HepG2 (cell line): ENCODE measurements around the gene PTPN13. TPM values are rescaled to one million over a fixed set of nuclear protein-coding genes. Genes with fewer than 3 reads are reported as not detected.

ENCODE experiments used
- ATAC-seq: fragments of 200-7000 bp; cut with Tn5 transposase; 3 replicates; pipeline ENCODE4 v1.9.1; 2020; ENCODE audit warnings: mild to moderate bottlenecking, moderate library complexity
- BruUV-seq: library from RNA; stranded (reverse); fragments of 400-500 nt; replicated peaks from 2 replicates; lab custom pipeline; 2021; lab: Mats Ljungman, UMichigan
- CTCF ChIA-PET: fragments of 300-600 bp; formaldehyde crosslinking; extraction: SDS; loops from one replicate; lab custom pipeline; 2021; ENCODE audit warnings: low total read pairs, inconsistent platforms, low intra/inter-chr PET ratio; lab: Yijun Ruan, JAX
- POLR2A ChIA-PET: fragments of 350-600 bp; sonication (Branson Sonifier 250); formaldehyde crosslinking; loops from one replicate; lab custom pipeline; 2020; ENCODE audit warnings: antibody characterized with exemption, inconsistent platforms; lab: Yijun Ruan, JAX
- DNase-seq: peaks from one replicate; pipeline ENCODE4 v3.0.0-alpha.2; 2015; ENCODE audit warnings: low spot score
- FAIRE-seq: peaks from 3 replicates; lab custom pipeline; 2011; peaks lifted over from hg19 to GRCh38; lab: Jason Lieb, UNC
- H2AFZ ChIP-seq: one replicate; pipeline ENCODE4 v1.6.1; 2011; ENCODE audit warnings: low read length, inconsistent platforms
- H3K27ac ChIP-seq: fragments of 300-600 bp; 3 replicates; pipeline ENCODE4 v1.8.0; 2011; ENCODE audit warnings: mixed run types, mild to moderate bottlenecking, mixed read lengths, low read length, inconsistent platforms; ENCODE audit not compliant: insufficient read depth; ENCODE audit errors: extremely low read length
- H3K27me3 ChIP-seq, 2 experiments: fragments of 200-600 bp in 1 of 2; 2 replicates in 1 of 2; 3 replicates in 1 of 2; pipeline versions ENCODE4 v1.6.0 to v1.8.0; 2011; ENCODE audit warnings: low read length in 2 of 2, mild to moderate bottlenecking in 2 of 2, moderate library complexity in 2 of 2, inconsistent platforms in 1 of 2; ENCODE audit not compliant: insufficient read depth in 2 of 2, control insufficient read depth in 1 of 2
- H3K36me3 ChIP-seq, 2 experiments: fragments of 200-600 bp in 1 of 2; replicated peaks in 1 of 2; 2 replicates in 1 of 2; 3 replicates in 1 of 2; pipeline versions ENCODE4 v1.5.1 to v1.8.0; 2011; ENCODE audit warnings: low read length in 2 of 2, inconsistent platforms in 1 of 2; ENCODE audit not compliant: insufficient read depth in 2 of 2, control insufficient read depth in 1 of 2
- H3K4me1 ChIP-seq: 2 replicates; pipeline ENCODE4 v1.5.1; 2012; ENCODE audit warnings: low read length, inconsistent platforms; ENCODE audit not compliant: insufficient read depth
- H3K4me2 ChIP-seq: 2 replicates; pipeline ENCODE4 v1.6.0; 2011; ENCODE audit warnings: low read depth, low read length, inconsistent platforms
- H3K4me3 ChIP-seq, 3 experiments: fragments of 200-600 bp in 1 of 3; sonication (generic), shearing (Covaris generic) in 1 of 3; replicated peaks in 1 of 3; 2 replicates each; pipeline ENCODE4 v1.5.1; 2011 to 2016; ENCODE audit warnings: low read length in 3 of 3, inconsistent platforms in 2 of 3, low read depth in 2 of 3, mild to moderate bottlenecking in 2 of 3, control low read depth in 1 of 3, mixed read lengths in 1 of 3; ENCODE audit not compliant: insufficient read depth in 1 of 3
- H3K79me2 ChIP-seq: one replicate; pipeline ENCODE4 v1.6.1; 2011; ENCODE audit warnings: low read length, inconsistent platforms; ENCODE audit not compliant: insufficient read depth
- H3K9ac ChIP-seq: 2 replicates; pipeline ENCODE4 v1.6.0; 2011; ENCODE audit warnings: mild to moderate bottlenecking, low read depth, low read length, inconsistent platforms; ENCODE audit not compliant: insufficient read depth
- H3K9me3 ChIP-seq: 2 replicates; pipeline ENCODE4 v1.5.1; 2012; ENCODE audit warnings: mild to moderate bottlenecking, low read length
- H4K20me1 ChIP-seq: 2 replicates; pipeline ENCODE4 v1.6.0; 2011; ENCODE audit warnings: inconsistent platforms, mild to moderate bottlenecking, low read length, moderate library complexity; ENCODE audit not compliant: insufficient read depth
- ARNT2 ChIP-seq: sonication (generic); formaldehyde crosslinking; IDR thresholded peaks from 2 replicates; pipeline ENCODE4 v1.8.0; 2022; ENCODE audit warnings: mild to moderate bottlenecking, low read depth, missing genetic modification reagents, moderate library complexity
- CHD4 ChIP-seq: fragments of 200-600 bp; sonication (generic); IDR thresholded peaks from 2 replicates; pipeline ENCODE4 v1.7.0; 2017; ENCODE audit warnings: mild to moderate bottlenecking, low read length, borderline replicate concordance
- GABPB1 ChIP-seq: IDR thresholded peaks from 2 replicates; pipeline ENCODE4 v1.6.1; 2016; ENCODE audit warnings: mild to moderate bottlenecking, missing genetic modification reagents, moderate library complexity, missing compliant biosample characterization
- HBP1 ChIP-seq: IDR thresholded peaks from 2 replicates; pipeline ENCODE4 v1.6.1; 2016; ENCODE audit warnings: low read depth, control low read depth
- HNRNPUL1 ChIP-seq: fragments of 200-400 bp; formaldehyde crosslinking; IDR thresholded peaks from 2 replicates; pipeline ENCODE4 v1.6.1; 2017; ENCODE audit warnings: low read depth, mild to moderate bottlenecking, low read length, moderate library complexity
- KLF6 ChIP-seq: IDR thresholded peaks from 2 replicates; pipeline ENCODE4 v1.8.0; 2016; ENCODE audit warnings: missing biosample characterization, missing genetic modification reagents
- NCOA2 ChIP-seq: sonication (generic); formaldehyde crosslinking; IDR thresholded peaks from 2 replicates; pipeline ENCODE4 v1.8.0; 2022; ENCODE audit warnings: inconsistent platforms
- NR3C1 ChIP-seq: sonication (generic); formaldehyde crosslinking; IDR thresholded peaks from 2 replicates; pipeline ENCODE4 v1.4.0; 2020; ENCODE audit warnings: missing genetic modification reagents
- PCBP2 ChIP-seq: fragments of 200-400 bp; formaldehyde crosslinking; optimal IDR thresholded peaks from 2 replicates; pipeline ENCODE3; 2018; ENCODE audit warnings: low read length, low read depth; ENCODE audit not compliant: poor library complexity, severe bottlenecking
- PHF21A ChIP-seq: sonication (generic); formaldehyde crosslinking; IDR thresholded peaks from 2 replicates; pipeline ENCODE4 v1.5.0; 2020; ENCODE audit warnings: mild to moderate bottlenecking, missing genetic modification reagents
- PRDM15 ChIP-seq: sonication (generic); formaldehyde crosslinking; IDR thresholded peaks from 2 replicates; pipeline ENCODE4 v1.4.0; 2020; ENCODE audit warnings: missing genetic modification reagents
- TCF12 ChIP-seq, 2 experiments: fragments of 450-650 bp in 1 of 2; sonication (generic) in 1 of 2; formaldehyde crosslinking in 1 of 2; IDR thresholded peaks; 2 replicates each; pipeline versions ENCODE4 v1.6.1 to v1.8.0; 2017 to 2022; ENCODE audit warnings: antibody characterized with exemption in 1 of 2, mild to moderate bottlenecking in 1 of 2, missing genetic modification reagents in 1 of 2, moderate library complexity in 1 of 2
- ZBTB2 ChIP-seq: sonication (generic); formaldehyde crosslinking; IDR thresholded peaks from 2 replicates; pipeline ENCODE4 v1.8.0; 2022; ENCODE audit warnings: low read depth, missing genetic modification reagents
- ZFP36L1 ChIP-seq: sonication (generic); formaldehyde crosslinking; IDR thresholded peaks from 2 replicates; pipeline ENCODE4 v1.8.0; 2022; ENCODE audit warnings: mild to moderate bottlenecking, missing genetic modification reagents, moderate library complexity
- ZNF280B ChIP-seq: sonication (generic); formaldehyde crosslinking; IDR thresholded peaks from 2 replicates; pipeline ENCODE4 v1.5.0; 2020; ENCODE audit warnings: missing genetic modification reagents, mild to moderate bottlenecking, borderline replicate concordance
- ZNF326 ChIP-seq: sonication (generic); formaldehyde crosslinking; IDR thresholded peaks from 2 replicates; pipeline ENCODE4 v1.4.0; 2020; ENCODE audit warnings: missing genetic modification reagents, borderline replicate concordance
- ZNF564 ChIP-seq: sonication (generic); formaldehyde crosslinking; IDR thresholded peaks from 2 replicates; pipeline ENCODE4 v1.8.1; 2023; ENCODE audit warnings: mild to moderate bottlenecking, missing genetic modification reagents
- WGBS: methylation state at CpG from one replicate; pipeline ENCODE4 v1.1.6; 2017; ENCODE audit warnings: low lambda C conversion rate; 5-methylcytosine and 5-hydroxymethylcytosine counted together
- in situ Hi-C: cut with HindIII; loops from 2 replicates; pipeline ENCODE4 v1.10.0; 2017; ENCODE audit warnings: low pct_unique_long_range_greater_than_20kb; ENCODE audit not compliant: extremely low pct_ligation_motif_present
- intact Hi-C: fragments of 100-400 bp; cut with micrococcal nuclease; formaldehyde crosslinking; loops from one replicate; pipeline ENCODE4 v1.10.0; 2022; ENCODE audit not compliant: unreplicated experiment
- polyA plus RNA-seq, 8 experiments: library from polyadenylated mRNA; depleted of rRNA in 3 of 8; stranded (reverse) in 7 of 8; unstranded in 1 of 8; fragments of >200 nt; fragmentation: Illumina TruSeq in 4 of 8; extraction: Trizol in 4 of 8; gene quantifications; 2 replicates each; pipeline versions ENCODE4 v1.2.1 to v1.2.3, GENCODE V29; 2011 to 2016; ENCODE audit warnings: low read depth in 4 of 8, missing spikeins in 1 of 8, mixed read lengths in 1 of 8; ENCODE audit not compliant: insufficient read depth in 1 of 8
- total RNA-seq, 5 experiments: library from RNA; depleted of rRNA; stranded (reverse); fragments of >200 nt; fragmentation: Illumina TruSeq; extraction: Trizol; gene quantifications; 2 replicates each; pipeline ENCODE4 v1.2.3, GENCODE V29; 2016; ENCODE audit warnings: low read depth in 1 of 5

PTPN13 gene
- total and polyA plus RNA-seq, 2 of the 13 experiments (the other 11 are each of a cell fraction or from before 2014, with no cell fraction given): not detected

- Histone ChIP-seq H3K36me3 (no peaks in the 10 kb centered on the region), H3K79me2 (no peaks in the 10 kb centered on the region), H3K4me1 (no peaks in the 10 kb centered on the region), H3K9me3 (no peaks in the 10 kb centered on the region), H4K20me1 (no peaks in the 10 kb centered on the region), H3K4me3 (no peak overlapping the region), H3K27ac (no peak overlapping the region), H2AFZ (no peak overlapping the region), H3K9ac (no peak overlapping the region), H3K4me2 (no peak overlapping the region), H3K27me3 (no peaks in the 10 kb centered on the region)
- FAIRE-seq (no peak), ATAC-seq (no peak), DNase-seq (no peak)
- in situ Hi-C loops: no loop called here
- POLR2A ChIA-PET: no interaction called here
- BruUV-seq: no TSS peak
- CTCF ChIA-PET: no interaction called here
- WGBS: 0% methylated on average over 1 of the region's 1 CpG
- TF ChIP-seq PHF21A (no peak), ZNF280B (CRISPR knock-in tag) (no peak), NCOA2 (no peak), ZBTB2 (CRISPR knock-in tag) (no peak), NR3C1 (CRISPR knock-in tag) (no peak), GABPB1 (no peak), ZNF326 (CRISPR knock-in tag) (no peak), PCBP2 (no peak), ARNT2 (CRISPR knock-in tag) (no peak), PRDM15 (CRISPR knock-in tag) (no peak), ZNF564 (CRISPR knock-in tag) (no peak), TCF12 (IDR thresholded peaks at IDR 0.05) (no peak), TCF12 (CRISPR knock-in tag; IDR thresholded peaks at IDR 0.05) (no peak), KLF6 (CRISPR knock-in tag) (no peak), HNRNPUL1 (no peak), ZFP36L1 (no peak), CHD4 (no peak), HBP1 (CRISPR knock-in tag) (no peak)
- intact Hi-C loops: no loop called here
These were observed 70.8 kb downstream of the PTPN13 start for GRCh38 chr4:86664959-86665358.
